Endothelial cell of umbilical vein (primary cell): ENCODE data around the gene GEMIN5. TPM values are rescaled to one million over a fixed set of nuclear protein-coding genes. Genes with fewer than 3 reads are reported as not detected.

ENCODE experiments used
- BruUV-seq: library from RNA; stranded (reverse); fragments of 400-500 nt; replicated peaks from 2 replicates; lab custom pipeline; 2021; lab: Mats Ljungman, UMichigan
- CTCF ChIA-PET: fragments of 300-600, 350-600 bp; sonication (Branson Sonifier 250); formaldehyde crosslinking; loops from one replicate; lab custom pipeline; 2021; ENCODE audit warnings: antibody characterized with exemption, inconsistent platforms; lab: Charles Lee
- POLR2A ChIA-PET: fragments of 300-600, 350-600 bp; sonication (Branson Sonifier 250); formaldehyde crosslinking; loops from one replicate; lab custom pipeline; 2021; ENCODE audit warnings: antibody characterized with exemption, inconsistent platforms; lab: Charles Lee
- DNase-seq: peaks from one replicate; pipeline ENCODE4 v3.0.0-alpha.2; 2011; ENCODE audit warnings: low read depth, low spot score
- FAIRE-seq: peaks from 2 replicates; lab custom pipeline; 2011; peaks lifted over from hg19 to GRCh38; lab: Jason Lieb, UNC
- H2AFZ ChIP-seq: 2 replicates; pipeline ENCODE4 v1.6.0; 2012; ENCODE audit warnings: low read depth, low read length, control low read depth, inconsistent platforms
- H3K27ac ChIP-seq: 2 replicates; pipeline ENCODE4 v1.5.1; 2011; ENCODE audit warnings: low read depth, mild to moderate bottlenecking, control low read depth, low read length, moderate library complexity; ENCODE audit not compliant: insufficient read depth
- H3K27me3 ChIP-seq, 2 experiments: 2 replicates each; pipeline versions ENCODE4 v1.6.0 to v1.6.1; 2011; ENCODE audit warnings: low read length in 2 of 2, mixed read lengths in 1 of 2; ENCODE audit not compliant: control insufficient read depth in 2 of 2, insufficient read depth in 2 of 2
- H3K36me3 ChIP-seq, 2 experiments: 2 replicates in 1 of 2; 3 replicates in 1 of 2; pipeline ENCODE4 v1.5.1; 2011; ENCODE audit warnings: low read length in 2 of 2, mild to moderate bottlenecking in 1 of 2, moderate library complexity in 1 of 2; ENCODE audit not compliant: control insufficient read depth in 2 of 2, insufficient read depth in 2 of 2; ENCODE audit errors: extremely low read depth in 1 of 2
- H3K4me1 ChIP-seq: 3 replicates; pipeline ENCODE4 v1.5.1; 2011; ENCODE audit warnings: mild to moderate bottlenecking, low read length; ENCODE audit not compliant: control insufficient read depth, insufficient read depth; ENCODE audit errors: extremely low read depth
- H3K4me2 ChIP-seq: 2 replicates; pipeline ENCODE4 v1.6.1; 2011; ENCODE audit warnings: low read length, control low read depth, mixed read lengths; ENCODE audit not compliant: insufficient read depth
- H3K4me3 ChIP-seq, 3 experiments: fragments of 200-600 bp in 1 of 3; sonication (generic), shearing (Covaris generic) in 1 of 3; replicated peaks in 1 of 3; 2 replicates each; pipeline ENCODE4 v1.5.1; 2011 to 2016; ENCODE audit warnings: control low read depth in 3 of 3, low read length in 3 of 3, mild to moderate bottlenecking in 2 of 3, inconsistent platforms in 1 of 3, low read depth in 1 of 3, moderate library complexity in 1 of 3; ENCODE audit not compliant: insufficient read depth in 1 of 3
- H3K79me2 ChIP-seq: 2 replicates; pipeline ENCODE4 v1.6.0; 2012; ENCODE audit warnings: low read length, inconsistent platforms; ENCODE audit not compliant: control insufficient read depth, insufficient read depth
- H3K9ac ChIP-seq: replicated peaks from 2 replicates; pipeline ENCODE3; 2011; ENCODE audit warnings: low read length, control low read depth; ENCODE audit not compliant: insufficient read depth; ENCODE audit errors: extremely low read depth
- H3K9me1 ChIP-seq: replicated peaks from 3 replicates; pipeline ENCODE4 v1.6.0; 2011; ENCODE audit warnings: mild to moderate bottlenecking, low read length; ENCODE audit not compliant: control insufficient read depth, insufficient read depth; ENCODE audit errors: extremely low read depth
- H3K9me3 ChIP-seq: replicated peaks from 2 replicates; pipeline ENCODE4 v1.5.1; 2012; ENCODE audit warnings: low read length, inconsistent platforms; ENCODE audit not compliant: control insufficient read depth, insufficient read depth
- H4K20me1 ChIP-seq: replicated peaks from 2 replicates; pipeline ENCODE3; 2011; ENCODE audit warnings: mild to moderate bottlenecking, low read length; ENCODE audit not compliant: control insufficient read depth, insufficient read depth; ENCODE audit errors: extremely low read depth
- CTCF ChIP-seq, 2 donors: IDR thresholded peaks; 1 replicate in 1 of 2; 2 replicates in 1 of 2; pipeline ENCODE4 v1.5.1; 2011; ENCODE audit warnings: low read length in 2 of 2, mild to moderate bottlenecking in 2 of 2, moderate library complexity in 2 of 2, control low read depth in 1 of 2, inconsistent platforms in 1 of 2, low read depth in 1 of 2; ENCODE audit not compliant: insufficient read depth in 1 of 2; ENCODE audit errors: extremely low read depth in 1 of 2
- EZH2 ChIP-seq: IDR thresholded peaks from 2 replicates; pipeline ENCODE4 v1.6.1; 2012; ENCODE audit warnings: borderline replicate concordance, low read depth, mild to moderate bottlenecking, moderate library complexity, low read length, inconsistent platforms; ENCODE audit not compliant: severe bottlenecking
- FOS ChIP-seq: IDR thresholded peaks from 2 replicates; pipeline ENCODE4 v1.6.1; 2011; ENCODE audit warnings: mild to moderate bottlenecking, low read length, moderate library complexity, borderline replicate concordance; ENCODE audit not compliant: insufficient read depth
- GATA2 ChIP-seq: IDR thresholded peaks from 2 replicates; pipeline ENCODE4 v1.7.0; 2011; ENCODE audit warnings: low read depth, mild to moderate bottlenecking, moderate library complexity, mixed read lengths, low read length; ENCODE audit not compliant: insufficient read length, insufficient read depth
- JUN ChIP-seq: IDR thresholded peaks from 2 replicates; pipeline ENCODE4 v1.6.1; 2011; ENCODE audit warnings: borderline replicate concordance, low read depth; ENCODE audit not compliant: insufficient read length, insufficient read depth
- MYC ChIP-seq: IDR thresholded peaks from one replicate; pipeline ENCODE4 v1.6.1; 2011; ENCODE audit warnings: mild to moderate bottlenecking, low read depth, low read length
- POLR2A ChIP-seq: IDR thresholded peaks from 2 replicates; pipeline ENCODE4 v1.6.1; 2012; ENCODE audit warnings: low read depth, mild to moderate bottlenecking, control low read depth, low read length
- dilution Hi-C: fragments of 300-500 bp; cut with MboI; formaldehyde crosslinking; loops from one replicate; pipeline ENCODE4 v1.15.0; 2019; ENCODE audit warnings: low sequenced_read_pairs; ENCODE audit not compliant: extremely low pct_ligation_motif_present
- intact Hi-C: fragments of 100-400 bp; cut with micrococcal nuclease; formaldehyde crosslinking; loops from one replicate; pipeline ENCODE4 v1.10.0; 2022
- polyA plus RNA-seq, 4 experiments: library from polyadenylated mRNA; depleted of rRNA in 3 of 4; stranded (reverse) in 3 of 4; unstranded in 1 of 4; fragments of >200 nt; gene quantifications; 2 replicates each; pipeline versions ENCODE4 v1.2.1 to v1.2.3, GENCODE V29; 2011 to 2012; ENCODE audit warnings: missing spikeins in 1 of 4
- total RNA-seq: library from RNA; stranded (reverse); gene quantifications from 2 replicates; pipeline ENCODE4 v1.2.3, GENCODE V29; 2021

Gene GEMIN5
- total and polyA plus RNA-seq, 2 donors (not counting 3 experiments of a cell fraction or from before 2014, with no cell fraction given) = 7.2 to 23.1 TPM

GRCh38 chr5:154967421-154968024 lies 29.5 kb upstream of the GEMIN5 start:
- DNase-seq = peak; percentile 73
- intact Hi-C loops (loop anchor here (1.0 kb wide), 2 partner anchors 37 to 61 kb away; no protein-coding TSS in a partner anchor), dilution Hi-C loops (no loop called here)
- H3K27me3 ChIP-seq = no peaks in the 10 kb centered on the region
- no peak overlapping the region for H2AFZ ChIP-seq
- H3K36me3 ChIP-seq = peaks cover 0 to 4% of the 10 kb centered on the region in 2 experiments
- POLR2A ChIA-PET = interaction anchor here (0.6 kb wide), 1 partner anchor 14 kb away, joined by 3 read pairs; no protein-coding TSS in a partner anchor
- H3K79me2 ChIP-seq = peaks cover 28% of the 10 kb centered on the region
- H3K4me1 ChIP-seq = peaks cover 58% of the 10 kb centered on the region
- CTCF ChIA-PET = interaction anchor here (0.8 to 6.8 kb wide), 15 partner anchors 12 to 179 kb away, joined by 3 to 191 read pairs (median 6); partner anchors contain the start of gene GEMIN5
- TF ChIP-seq JUN = no peak
- peak; percentile 43 to 44 for TF ChIP-seq CTCF (IDR thresholded peaks at IDR 0.05; ENCODE audit: extremely low read depth in 1 of 2, insufficient read depth in 1 of 2, low read depth in 1 of 2, low read length in 2 of 2)
- no TSS peak for BruUV-seq
- peak overlapping the region; percentile 81 for H3K4me2 ChIP-seq
- H3K9me1 ChIP-seq = no peaks in the 10 kb centered on the region
- FAIRE-seq = no peak
- H3K9me3 ChIP-seq = no peaks in the 10 kb centered on the region
- H3K9ac ChIP-seq = peak overlapping the region; percentile 62
- peak overlapping the region; percentile 87 for H3K27ac ChIP-seq
- H3K4me3 ChIP-seq = peak overlapping the region in 2 of 3 experiments; percentile 21 to 77
- H4K20me1 ChIP-seq = no peaks in the 10 kb centered on the region

GRCh38 chr5:154966874-154967273 lies 28.9 kb upstream of the GEMIN5 start:
- Histone ChIP-seq H3K27me3 (no peaks in the 10 kb centered on the region), H3K4me2 (peak overlapping the region; percentile 81), H3K79me2 (peaks cover 28% of the 10 kb centered on the region), H2AFZ (no peak overlapping the region), H3K9me3 (no peaks in the 10 kb centered on the region), H3K4me3 (peak overlapping the region in 1 of 3 experiments; percentile 77), H3K9me1 (no peaks in the 10 kb centered on the region), H4K20me1 (no peaks in the 10 kb centered on the region), H3K27ac (peak overlapping the region; percentile 87), H3K4me1 (peaks cover 63% of the 10 kb centered on the region), H3K36me3 (peaks cover 0 to 5% of the 10 kb centered on the region in 2 experiments), H3K9ac (peak overlapping the region; percentile 62)
- dilution Hi-C loops (no loop called here), intact Hi-C loops (loop anchor here (1.0 kb wide), 7 partner anchors 22 to 317 kb away; partner anchors contain the start of gene MRPL22)
- DNase-seq = peak; percentile 41
- no peak for TF ChIP-seq CTCF (IDR thresholded peaks at IDR 0.05; ENCODE audit: extremely low read depth in 1 of 2, insufficient read depth in 1 of 2, low read depth in 1 of 2, low read length in 2 of 2)
- TF ChIP-seq JUN = no peak
- TF ChIP-seq GATA2 = no peak
- no peak for TF ChIP-seq FOS
- TF ChIP-seq POLR2A = no peak
- TF ChIP-seq EZH2 = no peak
- no peak for TF ChIP-seq MYC
- ChIA-PET POLR2A (interaction anchor here (0.6 kb wide), 1 partner anchor 15 kb away, joined by 3 read pairs; no protein-coding TSS in a partner anchor), CTCF (interaction anchor here (0.6 to 3.4 kb wide), 10 partner anchors 8 to 181 kb away, joined by 3 to 15 read pairs (median 5); partner anchors contain the start of gene GEMIN5)
- FAIRE-seq = no peak
- TSS peak; percentile 81 for BruUV-seq
